Prostate gland (tissue), 2 donors: Measurements from ENCODE around the gene C12orf56.

Source experiments
- POLR2AphosphoS5 ChIP-seq: sonication (generic); formaldehyde crosslinking; IDR thresholded peaks from one replicate; pipeline ENCODE4 v1.6.1; 2017; ENCODE audit warnings: antibody characterized with exemption
- TF ChIP-seq, protein P1 (sequence below), 4 experiments: fragments of 200-600 bp in 2 of 4; fragments of 450-650 bp in 2 of 4; sonication (generic) in 2 of 4; IDR thresholded peaks; 1 replicate in 3 of 4; 2 replicates in 1 of 4; pipeline ENCODE4 v1.5.1; 2016 to 2019; ENCODE audit warnings: antibody characterized with exemption in 4 of 4, mild to moderate bottlenecking in 2 of 4, moderate library complexity in 2 of 4

GRCh38 chr12:64352181-64352580 lies 38.4 kb downstream of the C12orf56 start:
- TF ChIP-seq POLR2AphosphoS5, result no peak
- TF ChIP-seq, protein P1, sequence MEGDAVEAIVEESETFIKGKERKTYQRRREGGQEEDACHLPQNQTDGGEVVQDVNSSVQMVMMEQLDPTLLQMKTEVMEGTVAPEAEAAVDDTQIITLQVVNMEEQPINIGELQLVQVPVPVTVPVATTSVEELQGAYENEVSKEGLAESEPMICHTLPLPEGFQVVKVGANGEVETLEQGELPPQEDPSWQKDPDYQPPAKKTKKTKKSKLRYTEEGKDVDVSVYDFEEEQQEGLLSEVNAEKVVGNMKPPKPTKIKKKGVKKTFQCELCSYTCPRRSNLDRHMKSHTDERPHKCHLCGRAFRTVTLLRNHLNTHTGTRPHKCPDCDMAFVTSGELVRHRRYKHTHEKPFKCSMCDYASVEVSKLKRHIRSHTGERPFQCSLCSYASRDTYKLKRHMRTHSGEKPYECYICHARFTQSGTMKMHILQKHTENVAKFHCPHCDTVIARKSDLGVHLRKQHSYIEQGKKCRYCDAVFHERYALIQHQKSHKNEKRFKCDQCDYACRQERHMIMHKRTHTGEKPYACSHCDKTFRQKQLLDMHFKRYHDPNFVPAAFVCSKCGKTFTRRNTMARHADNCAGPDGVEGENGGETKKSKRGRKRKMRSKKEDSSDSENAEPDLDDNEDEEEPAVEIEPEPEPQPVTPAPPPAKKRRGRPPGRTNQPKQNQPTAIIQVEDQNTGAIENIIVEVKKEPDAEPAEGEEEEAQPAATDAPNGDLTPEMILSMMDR (IDR thresholded peaks at IDR 0.05), result no peak
